ENCODE measurements around the gene TBC1D24.
"Not testable (repeated sequence)": the region's sequence is repeated elsewhere in the genome, so short reads cannot be mapped to it uniquely, and the experiment has no call there.

Gene TBC1D24

DNA sequence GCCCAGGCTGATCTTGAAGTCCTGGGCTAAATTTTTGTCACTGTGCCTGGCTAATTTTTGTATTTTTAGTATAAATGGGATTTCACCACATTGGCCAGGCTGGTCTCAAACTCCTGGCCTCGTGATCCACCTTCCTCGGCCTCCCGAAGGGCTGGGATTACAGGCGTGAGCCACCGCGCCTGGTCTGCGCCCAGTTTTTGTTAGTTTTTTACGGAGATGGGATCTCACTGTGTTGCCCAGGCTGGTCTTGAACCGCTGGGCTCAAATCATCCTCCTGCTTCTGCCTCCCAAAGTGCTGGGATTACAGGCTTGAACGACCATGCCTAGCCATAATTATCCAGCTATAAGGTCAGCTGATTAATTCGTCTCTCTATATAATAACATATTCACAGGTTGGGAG, 59.0 kb downstream of the TBC1D24 start:
- no peak for DNase-seq

DNA sequence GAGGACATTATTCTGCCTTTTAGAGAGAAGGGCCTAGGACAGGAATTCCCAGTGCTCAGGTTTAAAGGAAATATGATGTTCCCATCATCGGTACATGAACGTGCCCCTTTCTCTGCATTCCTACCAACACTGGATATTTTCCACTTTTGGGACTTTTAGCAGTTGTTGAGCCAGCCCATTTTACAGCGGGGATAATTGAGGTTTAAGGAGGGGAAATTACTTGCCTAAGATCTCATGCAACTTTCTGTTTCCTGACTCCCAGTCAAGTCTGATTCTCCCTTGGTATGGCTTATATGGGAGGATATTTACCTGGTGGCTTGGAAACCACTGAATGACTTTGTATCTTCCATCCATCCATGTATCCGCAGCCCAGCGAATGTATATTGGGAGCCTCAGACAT, 59.4 kb downstream of the TBC1D24 start:
- not testable (repeated sequence) for DNase-seq

GRCh38 chr16:2535625-2536013, 60.7 kb downstream of the TBC1D24 start:
- no peak for DNase-seq

DNA sequence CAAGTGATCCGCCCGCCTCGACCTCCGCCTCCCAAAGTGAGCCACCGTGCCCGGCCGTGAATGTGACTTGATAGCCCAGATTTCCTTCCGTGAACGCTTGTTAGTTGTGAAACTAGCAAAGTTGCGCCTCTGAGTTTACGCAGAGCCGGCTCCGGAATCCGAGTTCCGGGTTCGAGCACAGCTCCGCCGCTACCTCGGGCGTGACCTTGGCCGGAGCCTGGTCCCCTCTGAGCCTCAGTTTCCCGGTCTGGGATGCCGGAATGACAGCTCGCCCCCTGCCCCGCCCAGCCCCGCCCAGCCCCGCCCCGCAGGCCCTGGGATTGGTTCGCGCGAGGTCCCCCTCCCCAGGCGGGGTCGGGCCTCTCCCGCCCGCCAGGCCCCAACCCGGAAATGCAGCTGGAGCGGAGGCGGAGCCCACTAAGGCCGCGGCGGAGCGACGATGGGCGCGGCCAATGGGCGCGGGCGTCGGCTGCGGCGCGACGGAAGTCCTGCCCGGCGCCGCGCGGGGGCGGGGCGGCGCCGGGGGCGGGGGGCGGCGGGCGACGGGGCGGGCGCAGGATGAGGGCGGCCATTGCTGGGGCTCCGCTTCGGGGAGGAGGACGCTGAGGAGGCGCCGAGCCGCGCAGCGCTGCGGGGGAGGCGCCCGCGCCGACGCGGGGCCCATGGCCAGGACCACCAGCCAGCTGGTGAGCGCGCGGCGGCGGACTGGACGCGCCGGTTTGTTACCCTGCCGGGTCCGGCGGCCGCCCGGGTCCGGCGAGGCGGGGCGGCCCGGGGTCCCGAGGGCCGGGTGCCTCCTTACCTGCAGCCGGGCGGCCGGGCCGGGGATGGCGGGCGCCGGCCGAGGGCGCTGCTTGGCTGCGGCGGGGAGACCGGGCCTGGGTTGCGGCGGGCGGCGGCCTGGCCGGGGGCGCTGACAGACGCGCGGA, 62.8 kb downstream of the TBC1D24 start, which contains the start of gene PDPK1:
Gene PDPK1, plus strand, starts transcription at position 571 of the 929 bp plus-strand sequence. Its CDS starts 92 bp downstream, at position 663.
- peak; percentile 89 to 94 for DNase-seq

GRCh38 chr16:2539192-2539844, 64.4 kb downstream of the TBC1D24 start:
- DNase-seq, result not testable (repeated sequence)

- DNase-seq, result not testable (repeated sequence)
Observed at GRCh38 chr16:2539845-2540458, 65.0 kb downstream of the TBC1D24 start.

GRCh38 chr16:2540912-2541311, 66.0 kb downstream of the TBC1D24 start:
- not testable (repeated sequence) for DNase-seq

GRCh38 chr16:2541409-2541808, 66.5 kb downstream of the TBC1D24 start:
- not testable (repeated sequence) for DNase-seq

- DNase-seq, result not testable (repeated sequence)
Observed at GRCh38 chr16:2543771-2544170, 68.8 kb downstream of the TBC1D24 start.

DNA sequence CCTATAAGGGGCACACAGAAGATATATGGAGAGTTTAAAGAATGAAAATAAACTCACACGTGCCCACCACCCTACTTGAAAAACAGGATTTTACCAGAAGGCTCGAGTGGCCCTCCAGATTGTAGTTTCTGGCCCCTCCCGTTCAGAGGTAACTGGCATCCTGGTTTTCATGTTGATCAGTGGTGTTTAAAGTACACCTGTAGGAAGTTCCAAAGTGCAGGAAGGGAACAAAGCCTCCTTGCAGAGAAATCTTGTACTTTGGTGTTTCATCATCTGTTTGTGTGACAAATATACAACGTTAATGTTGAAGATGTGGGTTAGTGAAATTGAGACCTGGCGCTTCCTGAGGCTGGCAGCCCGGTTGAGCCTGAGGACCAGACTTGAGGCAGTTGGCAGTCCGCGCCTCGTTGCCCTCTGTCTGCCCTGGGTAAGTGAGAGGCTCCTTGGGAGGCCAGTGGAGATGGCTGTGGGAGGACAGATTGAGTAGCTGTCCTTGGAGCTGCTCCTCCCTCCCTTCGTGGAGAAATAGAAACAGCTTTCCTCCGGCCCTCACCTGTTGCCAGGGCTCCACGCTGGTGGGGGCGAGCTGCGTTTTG, 75.5 kb downstream of the TBC1D24 start:
- not testable (repeated sequence) for DNase-seq

- peak in 1 of 2 donors; percentile 0 for DNase-seq
Observed at GRCh38 chr16:2551420-2551889, 76.5 kb downstream of the TBC1D24 start.

DNA sequence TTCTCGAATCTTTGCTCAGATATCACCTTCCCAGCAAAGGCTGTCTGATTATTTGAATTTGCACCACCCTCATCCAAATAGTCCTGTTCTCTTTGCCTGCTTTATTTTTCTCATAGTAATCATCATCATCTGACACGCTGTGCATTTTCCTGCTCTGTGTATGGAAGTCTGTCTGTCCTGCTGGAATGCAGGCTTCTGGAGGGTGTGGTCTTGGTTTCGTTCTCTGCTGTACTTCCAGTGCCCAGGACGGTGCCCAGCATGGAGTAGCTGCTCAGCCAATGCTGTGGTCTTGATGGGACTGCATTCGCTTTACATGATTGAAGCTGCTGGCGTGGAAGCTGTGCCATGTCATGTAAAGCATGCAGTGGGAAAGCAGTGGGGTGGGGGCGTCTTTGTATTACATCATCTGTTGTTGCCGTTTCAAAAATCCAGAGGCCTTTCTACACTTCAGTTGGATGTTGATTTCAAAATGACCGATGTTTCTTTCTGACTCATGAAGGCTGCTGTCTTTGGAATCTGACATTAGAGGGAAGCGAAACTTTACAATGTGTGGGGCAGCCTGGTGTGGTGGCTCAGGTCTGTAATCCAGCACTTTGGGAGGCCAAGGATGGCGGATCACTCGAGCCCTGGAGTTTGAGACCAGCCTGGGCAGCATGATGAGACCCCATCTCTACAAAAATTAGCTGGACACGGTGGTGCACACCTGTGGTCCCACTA, 79.9 kb downstream of the TBC1D24 start:
- DNase-seq, result not testable (repeated sequence)
